Loucy (cell line): ENCODE measurements around the gene DCAF15.

Source experiments
- H2AFZ ChIP-seq: fragments of 200-600 bp; sonication (generic); 2 replicates; pipeline ENCODE4 v1.6.0; 2016; ENCODE audit warnings: antibody characterized with exemption, mild to moderate bottlenecking, low read length, moderate library complexity
- H3F3A ChIP-seq: fragments of 200-600 bp; 2 replicates; pipeline ENCODE4 v1.6.0; 2016; ENCODE audit warnings: antibody characterized with exemption, low read depth, mild to moderate bottlenecking
- H3K27me3 ChIP-seq: fragments of 200-600 bp; sonication (generic); 2 replicates; pipeline ENCODE4 v1.6.1; 2014; ENCODE audit warnings: low read length, mild to moderate bottlenecking; ENCODE audit not compliant: insufficient read depth, poor library complexity, severe bottlenecking
- H3K36me3 ChIP-seq: fragments of 200-600 bp; sonication (generic); 2 replicates; pipeline ENCODE4 v1.6.1; 2016; ENCODE audit warnings: low read length; ENCODE audit not compliant: insufficient read depth
- H3K4me1 ChIP-seq: fragments of 200-600 bp; sonication (generic); 2 replicates; pipeline ENCODE4 v1.5.1; 2014; ENCODE audit warnings: low read length, mild to moderate bottlenecking; ENCODE audit not compliant: insufficient read depth, poor library complexity, severe bottlenecking
- H3K4me2 ChIP-seq: fragments of 200-600 bp; sonication (generic); 2 replicates; pipeline ENCODE4 v1.6.0; 2014; ENCODE audit warnings: antibody characterized with exemption, low read length, low read depth, mild to moderate bottlenecking; ENCODE audit not compliant: poor library complexity, severe bottlenecking
- H3K4me3 ChIP-seq: fragments of 200-600 bp; sonication (generic); 2 replicates; pipeline ENCODE4 v1.5.1; 2014; ENCODE audit warnings: low read length, mild to moderate bottlenecking, mixed read lengths; ENCODE audit not compliant: poor library complexity, severe bottlenecking
- H3K79me2 ChIP-seq: fragments of 200-600 bp; sonication (generic); 2 replicates; pipeline ENCODE4 v1.6.1; 2014; ENCODE audit warnings: low read length; ENCODE audit not compliant: insufficient read depth
- H3K9ac ChIP-seq: fragments of 200-600 bp; sonication (generic); 2 replicates; pipeline ENCODE4 v1.6.0; 2014; ENCODE audit warnings: mild to moderate bottlenecking, low read depth, low read length, moderate library complexity; ENCODE audit not compliant: poor library complexity, severe bottlenecking
- H3K9me2 ChIP-seq: fragments of 200-600 bp; sonication (generic); replicated peaks from 2 replicates; pipeline ENCODE4 v1.6.1; 2016; ENCODE audit warnings: low read depth, low read length, mixed read lengths
- H3K9me3 ChIP-seq: fragments of 200-600 bp; sonication (generic); 2 replicates; pipeline ENCODE4 v1.6.1; 2014; ENCODE audit warnings: mild to moderate bottlenecking, antibody characterized with exemption, low read length, low read depth; ENCODE audit not compliant: insufficient read depth
- H4K20me1 ChIP-seq: fragments of 200-600 bp; sonication (generic); 2 replicates; pipeline ENCODE4 v1.6.0; 2014; ENCODE audit warnings: antibody characterized with exemption, low read length, mild to moderate bottlenecking; ENCODE audit not compliant: insufficient read depth, poor library complexity, severe bottlenecking
- CTCF ChIP-seq: fragments of 200-600 bp; sonication (generic); conservative IDR thresholded peaks from 2 replicates; pipeline ENCODE4 v1.5.1; 2014; ENCODE audit warnings: mild to moderate bottlenecking, antibody characterized with exemption, low read length
- EZH2phosphoT487 ChIP-seq: fragments of 200-600 bp; IDR thresholded peaks from 2 replicates; pipeline ENCODE4 v1.6.1; 2018; ENCODE audit warnings: antibody characterized with exemption, mild to moderate bottlenecking, moderate library complexity, borderline replicate concordance

DCAF15 gene

DNA sequence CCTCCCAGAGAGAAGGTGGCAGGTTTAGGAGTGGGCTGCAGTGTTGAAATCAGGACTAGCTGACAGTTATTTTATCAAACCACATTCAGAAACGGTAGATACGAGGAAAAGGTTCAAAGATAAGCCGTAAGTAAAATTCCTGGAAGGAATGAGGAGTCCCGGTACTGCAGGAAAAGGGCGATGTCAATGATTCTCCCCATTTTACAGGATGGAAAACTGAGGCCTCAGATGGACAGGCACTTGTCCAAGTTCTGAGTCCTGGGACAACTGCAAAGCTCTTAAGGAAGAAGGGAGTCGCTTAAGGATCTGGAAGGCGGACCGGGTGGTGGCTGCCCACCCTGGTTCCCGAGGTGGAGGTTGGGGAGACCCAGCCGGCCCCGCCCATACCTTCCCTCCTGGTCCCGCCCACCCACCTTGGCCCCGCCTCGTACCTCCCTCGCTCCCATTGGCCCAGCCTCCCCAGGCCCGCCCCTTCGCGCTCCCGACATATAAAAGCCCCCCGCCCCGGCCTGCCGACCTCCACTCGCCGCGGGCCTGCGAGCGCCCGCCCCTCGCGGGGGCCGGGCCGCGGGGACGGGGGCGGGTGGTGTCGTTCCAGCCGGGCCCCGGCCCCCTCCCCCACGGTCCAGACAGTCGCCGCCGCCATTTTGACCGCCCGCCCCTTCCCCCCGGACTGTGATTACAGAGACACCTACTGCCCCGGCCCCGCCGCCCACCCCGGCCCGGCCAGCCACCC lies 53.2 kb downstream of the DCAF15 start:
- peak overlapping the region; percentile 80 for H3K4me3 ChIP-seq
- peaks cover 46% of the 10 kb centered on the region for H3K4me1 ChIP-seq
- peaks cover 27% of the 10 kb centered on the region for H3K79me2 ChIP-seq
- no peaks in the 10 kb centered on the region for H4K20me1 ChIP-seq
- H3F3A ChIP-seq: peaks cover 17% of the 10 kb centered on the region; the same call in 1 of the 2 replicates
- H3K9ac ChIP-seq: peak overlapping the region; percentile 87
- no peaks in the 10 kb centered on the region for H3K9me3 ChIP-seq
- no peak for TF ChIP-seq CTCF
- TF ChIP-seq EZH2phosphoT487: no peak
- H3K4me2 ChIP-seq: peak overlapping the region; percentile 56
- H2AFZ ChIP-seq: 0 out of 2 replicates have a peak overlapping the region, but pooled peaks have one; percentile 31
- H3K9me2 ChIP-seq: no peaks in the 10 kb centered on the region
- no peaks in the 10 kb centered on the region for H3K27me3 ChIP-seq
- no peaks in the 10 kb centered on the region for H3K36me3 ChIP-seq

DNA sequence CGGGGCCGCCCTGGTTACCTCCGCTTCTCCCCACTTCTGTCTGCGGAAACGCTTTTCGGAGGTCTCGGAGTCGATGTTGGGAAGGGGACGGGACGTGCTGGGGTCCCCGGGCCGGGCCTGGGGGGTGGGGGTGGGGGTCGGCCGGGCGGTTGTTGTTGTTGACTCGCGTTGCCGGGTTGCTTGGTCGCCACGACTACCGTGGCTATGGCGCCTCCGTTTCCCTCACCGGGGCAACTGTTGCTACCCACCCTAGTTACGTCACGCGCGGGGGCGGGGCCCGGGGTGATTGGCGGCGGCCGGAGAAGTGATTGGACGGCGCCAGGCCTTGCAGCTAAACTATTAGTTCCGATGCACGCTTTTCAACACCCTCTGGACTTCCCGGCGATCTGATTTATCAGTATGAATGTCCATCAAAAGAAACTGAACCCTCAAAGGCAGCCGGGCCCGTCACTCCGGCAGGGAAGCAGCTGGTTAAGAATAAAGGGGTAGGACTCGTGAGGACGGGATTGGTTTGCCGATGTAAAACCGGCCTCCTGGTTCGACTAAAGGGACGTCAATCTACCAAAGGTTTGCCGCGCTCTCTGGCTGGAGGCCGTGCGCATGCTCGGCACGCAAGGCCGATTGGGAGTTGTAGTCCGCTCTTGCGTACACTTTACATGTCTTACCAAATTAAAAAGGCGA lies 53.9 kb downstream of the DCAF15 start, which contains the start of gene RFX1:
Gene RFX1, minus strand, starts transcription at position 236 of the 681 bp plus-strand sequence. CDS start 12,477 bp downstream, outside the sequence.
- Histone ChIP-seq H4K20me1 (no peaks in the 10 kb centered on the region), H3K79me2 (peaks cover 20% of the 10 kb centered on the region), H3K27me3 (no peaks in the 10 kb centered on the region), H3F3A (peaks cover 17% of the 10 kb centered on the region; the same call in 1 of the 2 replicates), H3K4me3 (peak within 1 kb of the TSS; percentile 80), H2AFZ (peak within 1 kb of the TSS; percentile 87), H3K9me3 (no peaks in the 10 kb centered on the region), H3K4me2 (peak within 1 kb of the TSS; percentile 81), H3K9ac (peak within 1 kb of the TSS; percentile 87), H3K9me2 (no peaks in the 10 kb centered on the region), H3K4me1 (peaks cover 39% of the 10 kb centered on the region), H3K36me3 (no peaks in the 10 kb centered on the region)
- no peak for TF ChIP-seq CTCF
- no peak for TF ChIP-seq EZH2phosphoT487

GRCh38 chr19:14006766-14007562 lies 54.7 kb downstream of the DCAF15 start:
- Histone ChIP-seq H3K9ac (peak overlapping the region; percentile 87), H3F3A (peaks cover 17% of the 10 kb centered on the region; the same call in 1 of the 2 replicates), H3K4me3 (peak overlapping the region; percentile 80), H3K27me3 (no peaks in the 10 kb centered on the region), H3K36me3 (no peaks in the 10 kb centered on the region), H2AFZ (peak overlapping the region; percentile 87), H3K4me2 (peak overlapping the region; percentile 81), H3K9me3 (no peaks in the 10 kb centered on the region), H3K79me2 (peaks cover 13% of the 10 kb centered on the region), H4K20me1 (no peaks in the 10 kb centered on the region), H3K9me2 (no peaks in the 10 kb centered on the region), H3K4me1 (peaks cover 32% of the 10 kb centered on the region)
- no peak for TF ChIP-seq EZH2phosphoT487
